Astrocyte of the spinal cord (primary cell): ENCODE measurements around the gene CALN1.
"Not testable (repeated sequence)": the region's sequence is repeated elsewhere in the genome, so short reads cannot be mapped to it uniquely, and the experiment has no call there.

Experiments
- DNase-seq: peaks from one replicate; pipeline ENCODE4 v3.0.0; 2011; ENCODE audit warnings: low read depth, low spot score
- H3K4me3 ChIP-seq: 2 replicates; pipeline ENCODE4 v1.5.1; 2011; ENCODE audit warnings: low read depth, mild to moderate bottlenecking, low read length, moderate library complexity
- CTCF ChIP-seq: IDR thresholded peaks from 2 replicates; pipeline ENCODE4 v1.5.1; 2012; ENCODE audit warnings: low read depth, mild to moderate bottlenecking, low read length, inconsistent platforms
- in situ Hi-C: cut with HindIII; loops from 2 replicates; pipeline ENCODE4 v1.10.0; 2017; ENCODE audit warnings: low sequenced_read_pairs

The CALN1 gene

DNA sequence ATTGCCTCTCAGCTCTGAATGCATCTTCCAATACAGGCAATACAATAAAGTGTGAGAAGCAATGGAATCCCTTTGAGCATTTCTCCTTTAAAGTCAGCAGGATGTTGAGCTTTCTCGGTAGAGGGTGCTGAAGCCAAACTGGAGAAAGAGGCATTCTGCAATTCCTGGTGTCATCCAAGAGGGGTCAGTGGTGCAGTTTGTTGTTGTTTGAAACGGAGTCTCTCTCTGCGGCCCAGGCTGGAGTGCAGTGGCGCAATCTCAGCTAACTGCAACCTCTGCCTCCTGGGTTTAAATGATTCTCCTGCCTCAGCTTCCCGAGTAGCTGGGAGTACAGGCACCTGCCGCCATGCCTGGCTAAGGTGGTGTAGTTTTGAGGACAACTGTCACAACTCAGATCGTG lies 486.5 kb downstream of the CALN1 start:
- in situ Hi-C loops: no loop called here
- no peak overlapping the region for H3K4me3 ChIP-seq
- no peak for DNase-seq
- TF ChIP-seq CTCF: no peak

GRCh38 chr7:71914204-71914603 lies 497.9 kb downstream of the CALN1 start:
- H3K4me3 ChIP-seq, in situ Hi-C loops, DNase-seq: not testable (repeated sequence)

- DNase-seq: no peak
- in situ Hi-C loops: no loop called here
- no peak overlapping the region for H3K4me3 ChIP-seq
- no peak for TF ChIP-seq CTCF
Observed at GRCh38 chr7:71912476-71912875, 499.7 kb downstream of the CALN1 start.

DNA sequence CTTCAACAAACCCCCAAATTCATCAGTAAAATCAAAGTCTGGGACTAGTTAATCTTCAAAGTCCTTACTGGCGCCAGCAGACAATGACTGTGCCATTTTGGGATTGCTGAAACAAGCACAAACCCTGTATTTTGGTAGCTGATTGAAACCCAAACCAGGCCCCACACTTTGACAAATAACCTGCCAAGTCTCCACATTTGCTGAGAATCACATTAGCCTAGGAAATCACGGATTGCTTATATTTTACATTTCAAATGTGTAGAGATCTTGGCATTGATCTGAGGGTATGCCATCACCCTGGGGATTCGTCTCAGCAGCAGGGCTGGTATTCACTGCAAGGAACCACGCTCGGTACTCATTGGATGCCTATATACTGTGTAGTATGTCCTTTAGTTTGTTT lies 501.1 kb downstream of the CALN1 start:
- no peak overlapping the region for H3K4me3 ChIP-seq
- TF ChIP-seq CTCF: no peak
- in situ Hi-C loops: no loop called here
- DNase-seq: no peak

- H3K4me3 ChIP-seq: no peak overlapping the region
- in situ Hi-C loops: no loop called here
- no peak for DNase-seq
- no peak for TF ChIP-seq CTCF
Observed at GRCh38 chr7:71905821-71906220, 506.3 kb downstream of the CALN1 start.

DNA sequence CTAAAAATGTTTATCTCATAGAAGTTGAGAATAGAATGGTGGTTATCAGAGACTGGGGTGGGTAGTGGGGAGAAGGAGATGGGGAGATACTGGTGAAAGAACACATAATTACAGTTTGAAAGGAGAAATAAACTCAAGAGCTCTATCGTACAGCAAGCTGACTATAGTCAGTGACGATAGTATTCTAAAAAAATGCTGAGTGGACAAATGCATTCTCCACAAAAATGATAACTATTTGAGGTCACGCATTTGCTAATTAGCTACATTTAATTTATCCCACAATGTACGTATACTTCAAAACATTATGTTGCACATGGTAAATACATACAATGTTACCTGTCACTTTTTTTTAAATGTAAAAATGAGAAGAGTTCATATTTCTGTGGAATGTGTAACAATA lies 507.7 kb downstream of the CALN1 start:
- H3K4me3 ChIP-seq: no peak overlapping the region
- no peak for TF ChIP-seq CTCF
- in situ Hi-C loops: no loop called here
- DNase-seq: no peak

GRCh38 chr7:71900556-71900955 lies 511.6 kb downstream of the CALN1 start:
- no peak for DNase-seq
- TF ChIP-seq CTCF: no peak
- in situ Hi-C loops: no loop called here
- no peak overlapping the region for H3K4me3 ChIP-seq
